Measurements from ENCODE around the gene STC2. TPM values are rescaled to one million over a fixed set of nuclear protein-coding genes. Genes with fewer than 3 reads are reported as not detected.
A peak's percentile ranks its signal among the peaks of the same experiment; 100 is the strongest.

The STC2 gene
- total RNA-seq, 4 donors from 2014 or later = 72.4 to 130 (median 78.1) TPM

GRCh38 chr5:173317852-173318251 lies 10.4 kb downstream of the STC2 start:
- H3K36me3 ChIP-seq = peaks cover 0 to 16% (median 6%) of the 10 kb centered on the region in 4 donors
- H3K4me1 ChIP-seq = peaks cover 26 to 72% (median 66%) of the 10 kb centered on the region in 4 donors
- no peaks in the 10 kb centered on the region for H3K27me3 ChIP-seq
- intact Hi-C loops (cut with DNase I) = no loop called here
- DNase-seq (ENCODE audit: extremely low spot score) = no peak
- no peak overlapping the region for H3K4me3 ChIP-seq
- TF ChIP-seq POLR2AphosphoS5 (IDR thresholded peaks at IDR 0.05) = no peak
- 98% methylated on average over 12 of the region's 18 CpGs for WGBS
- H3K9me3 ChIP-seq = no peaks in the 10 kb centered on the region
- no peak overlapping the region for H3K27ac ChIP-seq (replicated peaks in 1 of 4)

- Histone ChIP-seq H3K4me1 (peaks cover 26 to 68% (median 60%) of the 10 kb centered on the region in 4 donors), H3K27me3 (no peaks in the 10 kb centered on the region), H3K27ac (replicated peaks in 1 of 4) (peak overlapping the region in 1 of 4 donors; percentile 52), H3K9me3 (no peaks in the 10 kb centered on the region), H3K36me3 (peaks cover 0 to 16% (median 2%) of the 10 kb centered on the region in 4 donors), H3K4me3 (no peak overlapping the region)
- peak in 1 of 2 donors; percentile 19 for TF ChIP-seq POLR2AphosphoS5 (IDR thresholded peaks at IDR 0.05)
- TF ChIP-seq POLR2A (IDR thresholded peaks at IDR 0.05; ENCODE audit: low read depth) = no peak
- WGBS = 93% methylated on average over 23 of the region's 23 CpGs
- intact Hi-C loops (cut with DNase I) = no loop called here
- DNase-seq (ENCODE audit: extremely low spot score) = no peak
Measured at GRCh38 chr5:173317091-173317730, 11.0 kb downstream of the STC2 start.

GRCh38 chr5:173316339-173317020 lies 11.7 kb downstream of the STC2 start:
- Histone ChIP-seq H3K27ac (replicated peaks in 1 of 4) (peak overlapping the region; percentile 10 to 64 (median 56)), H3K27me3 (no peaks in the 10 kb centered on the region), H3K36me3 (peaks cover 0 to 16% (median 2%) of the 10 kb centered on the region in 4 donors), H3K4me3 (peak overlapping the region; percentile 1 to 22 (median 10)), H3K9me3 (no peaks in the 10 kb centered on the region), H3K4me1 (peaks cover 26 to 68% (median 62%) of the 10 kb centered on the region in 4 donors)
- intact Hi-C loops (cut with DNase I) = no loop called here
- 76% methylated on average over 6 of the region's 6 CpGs for WGBS
- no peak for DNase-seq (ENCODE audit: extremely low spot score)
- no peak for TF ChIP-seq EP300 (IDR thresholded peaks at IDR 0.05)
- TF ChIP-seq CTCF (IDR thresholded peaks at IDR 0.05) = no peak

GRCh38 chr5:173315495-173316338 lies 12.5 kb downstream of the STC2 start:
- Histone ChIP-seq H3K4me3 (peak overlapping the region; percentile 1 to 22 (median 10)), H3K4me1 (peaks cover 32 to 68% (median 63%) of the 10 kb centered on the region in 4 donors), H3K36me3 (peaks cover 0 to 16% (median 2%) of the 10 kb centered on the region in 4 donors), H3K27ac (replicated peaks in 1 of 4) (peak overlapping the region; percentile 10 to 64 (median 56)), H3K27me3 (no peaks in the 10 kb centered on the region), H3K9me3 (no peaks in the 10 kb centered on the region)
- no peak for DNase-seq (ENCODE audit: extremely low spot score)
- WGBS = 37% methylated on average over 19 of the region's 21 CpGs
- intact Hi-C loops (cut with DNase I) = no loop called here
- TF ChIP-seq POLR2AphosphoS5 (IDR thresholded peaks at IDR 0.05) = peak in 1 of 2 donors; percentile 50
- no peak for TF ChIP-seq POLR2A (IDR thresholded peaks at IDR 0.05; ENCODE audit: low read depth)
- TF ChIP-seq CTCF (IDR thresholded peaks at IDR 0.05) = no peak

- peaks cover 0 to 16% (median 2%) of the 10 kb centered on the region in 4 donors for H3K36me3 ChIP-seq
- 83% methylated on average over 12 of the region's 12 CpGs for WGBS
- no peaks in the 10 kb centered on the region for H3K27me3 ChIP-seq
- intact Hi-C loops (cut with DNase I) = no loop called here
- no peak overlapping the region for H3K27ac ChIP-seq (replicated peaks in 1 of 4)
- no peak overlapping the region for H3K4me3 ChIP-seq
- TF ChIP-seq POLR2A (IDR thresholded peaks at IDR 0.05; ENCODE audit: low read depth) (no peak), POLR2AphosphoS5 (IDR thresholded peaks at IDR 0.05) (no peak), CTCF (IDR thresholded peaks at IDR 0.05) (no peak), EP300 (IDR thresholded peaks at IDR 0.05) (no peak)
- no peak for DNase-seq (ENCODE audit: extremely low spot score)
- H3K4me1 ChIP-seq = peaks cover 27 to 68% (median 62%) of the 10 kb centered on the region in 4 donors
- H3K9me3 ChIP-seq = no peaks in the 10 kb centered on the region
Measured at GRCh38 chr5:173314166-173314952, 13.9 kb downstream of the STC2 start.

Measured in esophagus muscularis mucosa (tissue), 4 donors.